Measurements from ENCODE around the gene SMCO1. TPM values are rescaled to one million over a fixed set of nuclear protein-coding genes. Genes with fewer than 3 reads are reported as not detected.

The SMCO1 gene
- total RNA-seq, 2 donors from 2014 or later, result not detected

DNA sequence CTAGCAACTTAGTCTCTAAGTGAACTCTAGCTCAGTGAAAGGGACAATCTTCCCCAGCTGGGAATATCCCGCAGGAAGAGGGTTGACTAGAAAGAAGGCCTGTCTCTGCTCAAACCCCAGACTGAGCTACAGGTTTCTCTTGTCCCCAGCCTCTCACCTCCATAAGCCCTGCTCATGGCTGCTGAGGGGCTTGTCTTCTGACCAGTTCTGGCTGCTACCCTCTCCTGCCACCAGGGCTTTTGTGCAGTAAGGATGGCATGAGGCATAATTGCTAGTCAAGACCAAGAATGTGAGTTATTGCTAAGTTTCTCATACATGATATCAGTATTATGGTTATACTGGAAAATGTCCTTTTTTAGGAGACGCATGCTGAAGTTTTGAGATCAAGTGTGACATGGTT lies 31.9 kb upstream of the SMCO1 start:
- no peak for DNase-seq (ENCODE audit: low spot score)
- TF ChIP-seq, protein P1, sequence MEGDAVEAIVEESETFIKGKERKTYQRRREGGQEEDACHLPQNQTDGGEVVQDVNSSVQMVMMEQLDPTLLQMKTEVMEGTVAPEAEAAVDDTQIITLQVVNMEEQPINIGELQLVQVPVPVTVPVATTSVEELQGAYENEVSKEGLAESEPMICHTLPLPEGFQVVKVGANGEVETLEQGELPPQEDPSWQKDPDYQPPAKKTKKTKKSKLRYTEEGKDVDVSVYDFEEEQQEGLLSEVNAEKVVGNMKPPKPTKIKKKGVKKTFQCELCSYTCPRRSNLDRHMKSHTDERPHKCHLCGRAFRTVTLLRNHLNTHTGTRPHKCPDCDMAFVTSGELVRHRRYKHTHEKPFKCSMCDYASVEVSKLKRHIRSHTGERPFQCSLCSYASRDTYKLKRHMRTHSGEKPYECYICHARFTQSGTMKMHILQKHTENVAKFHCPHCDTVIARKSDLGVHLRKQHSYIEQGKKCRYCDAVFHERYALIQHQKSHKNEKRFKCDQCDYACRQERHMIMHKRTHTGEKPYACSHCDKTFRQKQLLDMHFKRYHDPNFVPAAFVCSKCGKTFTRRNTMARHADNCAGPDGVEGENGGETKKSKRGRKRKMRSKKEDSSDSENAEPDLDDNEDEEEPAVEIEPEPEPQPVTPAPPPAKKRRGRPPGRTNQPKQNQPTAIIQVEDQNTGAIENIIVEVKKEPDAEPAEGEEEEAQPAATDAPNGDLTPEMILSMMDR (IDR thresholded peaks at IDR 0.05), result no peak
- TF ChIP-seq POLR2A (IDR thresholded peaks at IDR 0.05), result no peak
- no peak for TF ChIP-seq POLR2AphosphoS5 (IDR thresholded peaks at IDR 0.05)
- no peaks in the 10 kb centered on the region for H3K27me3 ChIP-seq (replicated peaks; ENCODE audit: insufficient read depth)
- no peaks in the 10 kb centered on the region for H3K36me3 ChIP-seq
- H3K9me3 ChIP-seq, result no peaks in the 10 kb centered on the region
- H3K4me3 ChIP-seq, result no peak overlapping the region
- H3K27ac ChIP-seq, result no peak overlapping the region
- no peaks in the 10 kb centered on the region for H3K4me1 ChIP-seq (replicated peaks)
- intact Hi-C loops (cut with DNase I), result no loop called here
- WGBS, result 97% methylated on average over 2 of the region's 2 CpGs

DNA sequence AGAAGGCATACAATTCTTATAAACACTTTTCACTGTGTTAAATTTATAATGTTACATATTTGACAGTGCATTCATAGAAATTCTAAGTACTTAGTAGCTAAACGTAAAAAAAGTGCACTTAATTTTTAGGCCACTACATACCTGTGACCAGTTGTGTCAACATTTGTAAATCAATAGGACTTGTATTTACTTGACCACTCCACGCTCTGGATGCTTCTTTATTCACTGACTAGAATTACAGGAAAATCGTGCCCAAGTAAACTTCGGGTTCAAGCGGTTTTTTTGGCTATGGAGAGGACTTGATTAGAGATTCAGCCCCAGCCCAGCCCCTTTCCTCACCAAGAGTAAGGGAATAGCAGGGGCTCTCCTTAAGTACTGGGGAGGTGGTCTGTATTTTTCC lies 31.4 kb upstream of the SMCO1 start:
- intact Hi-C loops (cut with DNase I), result no loop called here
- Histone ChIP-seq H3K4me3 (no peak overlapping the region), H3K36me3 (no peaks in the 10 kb centered on the region), H3K4me1 (replicated peaks) (no peaks in the 10 kb centered on the region), H3K9me3 (no peaks in the 10 kb centered on the region), H3K27ac (no peak overlapping the region), H3K27me3 (replicated peaks; ENCODE audit: insufficient read depth) (no peaks in the 10 kb centered on the region)
- DNase-seq (ENCODE audit: low spot score), result peak; percentile 34
- TF ChIP-seq POLR2AphosphoS5 (IDR thresholded peaks at IDR 0.05) (peak; percentile 67), POLR2A (IDR thresholded peaks at IDR 0.05) (no peak)
- TF ChIP-seq, protein P1 (IDR thresholded peaks at IDR 0.05), result no peak
- 48% methylated on average over 5 of the region's 5 CpGs for WGBS

DNA sequence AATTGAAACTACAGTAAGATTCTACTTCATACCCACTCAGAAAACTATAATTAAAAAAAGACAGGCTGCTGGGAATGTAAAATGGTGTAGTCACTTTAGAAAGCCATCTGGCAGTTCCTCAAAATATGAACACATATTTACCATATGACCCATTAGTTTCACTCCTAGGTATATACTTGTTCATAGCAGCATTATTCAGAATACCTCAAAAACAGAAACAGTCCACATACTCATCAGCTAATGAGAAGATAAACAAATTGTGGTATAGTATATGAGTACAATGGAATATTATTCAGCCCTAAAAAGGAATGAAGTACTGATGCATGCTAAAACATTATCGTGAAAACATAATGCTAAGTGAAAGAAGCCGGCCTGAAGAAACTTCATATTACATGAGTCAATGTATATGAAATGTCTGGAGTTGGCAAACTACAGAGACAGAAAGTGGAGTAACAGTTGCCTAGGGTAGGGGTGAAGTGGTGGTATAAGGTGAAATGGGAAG lies 29.4 kb upstream of the SMCO1 start:
- 97% methylated on average over 2 of the region's 2 CpGs for WGBS
- H3K4me1 ChIP-seq (replicated peaks), result no peaks in the 10 kb centered on the region
- DNase-seq (ENCODE audit: low spot score), result no peak
- H3K4me3 ChIP-seq, result no peak overlapping the region
- no peaks in the 10 kb centered on the region for H3K36me3 ChIP-seq
- no peaks in the 10 kb centered on the region for H3K27me3 ChIP-seq (replicated peaks; ENCODE audit: insufficient read depth)
- H3K9me3 ChIP-seq, result no peaks in the 10 kb centered on the region
- TF ChIP-seq POLR2AphosphoS5 (IDR thresholded peaks at IDR 0.05), result no peak
- TF ChIP-seq POLR2A (IDR thresholded peaks at IDR 0.05), result no peak
- TF ChIP-seq, protein P1 (IDR thresholded peaks at IDR 0.05), result no peak
- no peak overlapping the region for H3K27ac ChIP-seq
- intact Hi-C loops (cut with DNase I), result no loop called here

DNA sequence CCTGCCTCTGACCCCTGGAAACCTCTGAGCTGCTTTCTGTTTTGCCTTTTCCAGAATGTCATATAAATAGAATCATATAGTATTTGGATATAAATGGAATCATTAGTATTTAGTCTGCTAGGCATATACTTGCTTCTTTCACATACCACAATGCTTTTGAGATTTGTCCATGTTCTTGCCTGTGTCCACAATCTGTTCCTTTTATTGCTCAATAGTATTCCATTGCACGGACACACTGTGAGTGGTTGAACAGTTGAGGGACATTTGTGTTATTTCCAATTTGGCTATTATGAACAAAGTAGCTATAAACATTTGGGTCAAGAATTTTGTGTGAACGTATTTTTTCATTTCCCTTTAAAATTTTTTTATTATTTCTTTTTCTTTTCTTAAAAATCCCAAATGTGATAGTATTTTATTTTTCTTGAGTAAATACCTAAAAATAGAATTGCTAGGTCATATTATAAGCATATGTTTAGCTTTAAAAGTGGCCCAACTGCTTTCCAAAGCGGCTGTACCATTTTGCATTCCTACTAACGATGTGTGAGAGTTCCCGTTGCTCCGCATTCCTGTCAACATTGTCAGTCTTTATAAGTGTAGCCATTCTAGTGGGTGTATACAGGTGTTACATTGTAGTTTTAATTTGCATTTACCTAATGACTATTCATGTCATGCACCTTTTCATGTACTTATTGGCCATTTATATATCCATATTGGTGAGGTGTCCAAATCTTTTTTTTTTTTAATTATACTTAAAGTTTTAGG lies 26.7 kb upstream of the SMCO1 start:
- DNase-seq (ENCODE audit: low spot score), result no peak
- Histone ChIP-seq H3K27me3 (replicated peaks; ENCODE audit: insufficient read depth) (no peaks in the 10 kb centered on the region), H3K9me3 (no peaks in the 10 kb centered on the region), H3K27ac (no peak overlapping the region), H3K4me1 (replicated peaks) (no peaks in the 10 kb centered on the region), H3K4me3 (no peak overlapping the region), H3K36me3 (no peaks in the 10 kb centered on the region)
- intact Hi-C loops (cut with DNase I), result no loop called here
- no peak for TF ChIP-seq POLR2A (IDR thresholded peaks at IDR 0.05)
- no peak for TF ChIP-seq POLR2AphosphoS5 (IDR thresholded peaks at IDR 0.05)
- TF ChIP-seq, protein P1 (IDR thresholded peaks at IDR 0.05), result no peak
- 85% methylated on average over 6 of the region's 6 CpGs for WGBS
